Testis (tissue), 2 donors: ENCODE measurements around the gene RUNX1.

Experiments
- POLR2A ChIP-seq: fragments of 450-650 bp; IDR thresholded peaks from one replicate; pipeline ENCODE4 v1.6.1; 2017; ENCODE audit warnings: antibody characterized with exemption, mild to moderate bottlenecking, moderate library complexity
- TF ChIP-seq, protein P1 (sequence below), 3 experiments: fragments of 450-650 bp in 2 of 3; fragments of 200-600 bp in 1 of 3; sonication (generic) in 1 of 3; IDR thresholded peaks; one replicate each; pipeline ENCODE4 v1.5.1; 2016 to 2019; ENCODE audit warnings: antibody characterized with exemption in 3 of 3, mild to moderate bottlenecking in 2 of 3, moderate library complexity in 1 of 3

DNA sequence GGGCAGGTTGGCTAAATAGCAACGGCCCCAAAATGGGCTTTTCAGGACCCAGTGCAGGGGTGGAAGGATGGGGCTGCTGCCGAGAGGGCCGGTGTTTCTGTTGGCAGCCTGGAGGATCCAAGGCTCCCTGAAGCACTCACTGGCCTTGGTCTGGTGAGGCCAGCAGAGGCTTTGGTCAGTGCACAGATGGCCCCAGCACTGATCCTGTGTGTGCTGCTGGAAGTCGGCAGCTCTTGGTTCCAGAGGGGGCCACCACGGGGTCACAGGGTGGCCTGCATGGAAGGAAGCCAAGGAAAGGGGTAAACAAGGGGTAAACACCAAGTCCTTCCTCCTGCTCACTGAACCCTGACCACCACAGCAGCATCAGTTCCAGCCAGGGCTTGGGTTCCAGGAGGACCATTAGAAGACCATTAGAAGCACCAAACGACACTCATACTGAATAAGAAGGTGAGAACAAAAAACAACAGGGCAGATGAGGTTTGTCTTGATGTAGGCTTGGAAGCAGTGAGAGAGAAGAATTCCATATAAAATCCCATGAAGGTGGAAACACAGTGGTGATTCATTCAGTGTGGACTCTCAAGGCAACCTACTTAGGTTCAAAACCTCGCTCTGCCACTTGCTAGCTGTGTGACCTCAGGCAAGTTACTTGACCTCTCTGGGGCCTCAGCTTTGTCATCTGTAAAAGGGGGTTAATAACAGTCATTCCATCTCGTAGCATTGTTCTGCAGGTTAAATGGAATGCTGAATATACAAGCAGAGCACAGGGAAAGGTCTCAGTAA, 184.5 kb downstream of the RUNX1 start:
- TF ChIP-seq, protein P1, sequence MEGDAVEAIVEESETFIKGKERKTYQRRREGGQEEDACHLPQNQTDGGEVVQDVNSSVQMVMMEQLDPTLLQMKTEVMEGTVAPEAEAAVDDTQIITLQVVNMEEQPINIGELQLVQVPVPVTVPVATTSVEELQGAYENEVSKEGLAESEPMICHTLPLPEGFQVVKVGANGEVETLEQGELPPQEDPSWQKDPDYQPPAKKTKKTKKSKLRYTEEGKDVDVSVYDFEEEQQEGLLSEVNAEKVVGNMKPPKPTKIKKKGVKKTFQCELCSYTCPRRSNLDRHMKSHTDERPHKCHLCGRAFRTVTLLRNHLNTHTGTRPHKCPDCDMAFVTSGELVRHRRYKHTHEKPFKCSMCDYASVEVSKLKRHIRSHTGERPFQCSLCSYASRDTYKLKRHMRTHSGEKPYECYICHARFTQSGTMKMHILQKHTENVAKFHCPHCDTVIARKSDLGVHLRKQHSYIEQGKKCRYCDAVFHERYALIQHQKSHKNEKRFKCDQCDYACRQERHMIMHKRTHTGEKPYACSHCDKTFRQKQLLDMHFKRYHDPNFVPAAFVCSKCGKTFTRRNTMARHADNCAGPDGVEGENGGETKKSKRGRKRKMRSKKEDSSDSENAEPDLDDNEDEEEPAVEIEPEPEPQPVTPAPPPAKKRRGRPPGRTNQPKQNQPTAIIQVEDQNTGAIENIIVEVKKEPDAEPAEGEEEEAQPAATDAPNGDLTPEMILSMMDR (IDR thresholded peaks at IDR 0.05), result no peak
- TF ChIP-seq POLR2A, result no peak
